IMR-90 (cell line): Measurements from ENCODE around the gene B4GALT7. TPM values are rescaled to one million over a fixed set of nuclear protein-coding genes. Genes with fewer than 3 reads are reported as not detected.

Experiments used
- ATAC-seq: fragments of 200-7000 bp; cut with Tn5 transposase; 2 replicates; pipeline ENCODE4 v1.9.1; 2020; ENCODE audit warnings: low read depth, mild to moderate bottlenecking, moderate library complexity
- BruUV-seq: library from RNA; stranded (reverse); fragments of 400-500 nt; replicated peaks from 2 replicates; lab custom pipeline; 2021; lab: Mats Ljungman, UMichigan
- CTCF ChIA-PET: fragments of 300-600 bp; formaldehyde crosslinking; extraction: SDS; loops from one replicate; lab custom pipeline; 2021; ENCODE audit warnings: antibody characterized with exemption; lab: Yijun Ruan, JAX
- POLR2A ChIA-PET: fragments of 300-600 bp; sonication (Branson Sonifier 250); formaldehyde crosslinking; loops from one replicate; lab custom pipeline; 2022; ENCODE audit warnings: antibody characterized with exemption; ENCODE audit not compliant: unreplicated experiment; lab: Charles Lee
- DNase-seq: peaks from one replicate; pipeline ENCODE4 v3.0.0; 2013
- H2AFZ ChIP-seq: replicated peaks from 2 replicates; pipeline ENCODE3; 2013; ENCODE audit warnings: low read length, mild to moderate bottlenecking; ENCODE audit not compliant: poor library complexity
- H2AK5ac ChIP-seq: 2 replicates; pipeline ENCODE4 v1.6.1; 2013; ENCODE audit warnings: low read depth, low read length, inconsistent platforms
- H2AK9ac ChIP-seq: replicated peaks from 2 replicates; pipeline ENCODE3; 2013; ENCODE audit warnings: mild to moderate bottlenecking, low read depth, low read length, moderate library complexity; ENCODE audit not compliant: poor library complexity
- H2BK120ac ChIP-seq: 2 replicates; pipeline ENCODE4 v1.6.1; 2013; ENCODE audit warnings: low read depth, low read length, inconsistent platforms
- H2BK15ac ChIP-seq: 3 replicates; pipeline ENCODE4 v1.6.1; 2013; ENCODE audit warnings: low read depth, low read length, inconsistent platforms
- H2BK20ac ChIP-seq: 2 replicates; pipeline ENCODE4 v1.6.1; 2013; ENCODE audit warnings: low read depth, mild to moderate bottlenecking, inconsistent platforms, low read length, moderate library complexity
- H2BK5ac ChIP-seq: 2 replicates; pipeline ENCODE4 v1.6.1; 2013; ENCODE audit warnings: mild to moderate bottlenecking, low read depth, low read length, inconsistent platforms; ENCODE audit not compliant: poor library complexity, severe bottlenecking
- H3K14ac ChIP-seq: replicated peaks from 2 replicates; pipeline ENCODE4 v1.6.1; 2013; ENCODE audit warnings: low read depth, low read length, inconsistent platforms
- H3K18ac ChIP-seq: 2 replicates; pipeline ENCODE4 v1.6.1; 2013; ENCODE audit warnings: low read depth, low read length, control low read depth
- H3K23ac ChIP-seq: 2 replicates; pipeline ENCODE4 v1.6.1; 2013; ENCODE audit warnings: low read depth, low read length, inconsistent platforms
- H3K27ac ChIP-seq: 2 replicates; pipeline ENCODE4 v1.5.1; 2013; ENCODE audit warnings: mild to moderate bottlenecking, control low read depth, low read length; ENCODE audit not compliant: insufficient read depth
- H3K27me3 ChIP-seq: 2 replicates; pipeline ENCODE4 v1.6.1; 2013; ENCODE audit warnings: low read length; ENCODE audit not compliant: control insufficient read depth, insufficient read depth
- H3K36me3 ChIP-seq: 2 replicates; pipeline ENCODE4 v1.6.1; 2013; ENCODE audit warnings: low read length, mixed read lengths; ENCODE audit not compliant: control insufficient read depth, insufficient read depth
- H3K4ac ChIP-seq: 2 replicates; pipeline ENCODE4 v1.6.1; 2013; ENCODE audit warnings: low read depth, low read length, inconsistent platforms
- H3K4me1 ChIP-seq: 2 replicates; pipeline ENCODE4 v1.6.1; 2013; ENCODE audit warnings: low read length, mixed read lengths; ENCODE audit not compliant: control insufficient read depth, insufficient read depth
- H3K4me2 ChIP-seq: 2 replicates; pipeline ENCODE4 v1.6.1; 2013; ENCODE audit warnings: low read depth, mild to moderate bottlenecking, control low read depth, low read length, moderate library complexity
- H3K4me3 ChIP-seq: 2 replicates; pipeline ENCODE4 v1.5.1; 2013; ENCODE audit warnings: low read depth, mild to moderate bottlenecking, control low read depth, low read length, moderate library complexity; ENCODE audit not compliant: insufficient read depth
- H3K56ac ChIP-seq: 2 replicates; pipeline ENCODE4 v1.6.1; 2013; ENCODE audit warnings: low read length, inconsistent platforms; ENCODE audit not compliant: insufficient read depth; ENCODE audit errors: extremely low read depth
- H3K79me1 ChIP-seq, 2 experiments: 2 replicates each; pipeline ENCODE4 v1.6.1; 2013; ENCODE audit warnings: low read length in 2 of 2, inconsistent platforms in 1 of 2, low read depth in 1 of 2
- H3K9ac ChIP-seq: 2 replicates; pipeline ENCODE4 v1.6.1; 2013; ENCODE audit warnings: low read depth, low read length, control low read depth
- H3K9me1 ChIP-seq: 2 replicates; pipeline ENCODE4 v1.6.1; 2013; ENCODE audit warnings: low read length, inconsistent platforms; ENCODE audit not compliant: insufficient read depth
- H3K9me3 ChIP-seq: 2 replicates; pipeline ENCODE4 v1.6.1; 2013; ENCODE audit warnings: low read length; ENCODE audit not compliant: control insufficient read depth, insufficient read depth
- H4K20me1 ChIP-seq: 2 replicates; pipeline ENCODE4 v1.6.1; 2013; ENCODE audit warnings: low read length, inconsistent platforms; ENCODE audit not compliant: insufficient read depth
- H4K5ac ChIP-seq: 2 replicates; pipeline ENCODE4 v1.6.1; 2013; ENCODE audit warnings: mild to moderate bottlenecking, low read depth, low read length, control low read depth
- H4K8ac ChIP-seq, 2 experiments: 2 replicates each; pipeline ENCODE4 v1.6.1; 2013; ENCODE audit warnings: low read depth in 2 of 2, low read length in 2 of 2, control low read depth in 1 of 2, inconsistent platforms in 1 of 2
- H4K91ac ChIP-seq: 2 replicates; pipeline ENCODE4 v1.6.1; 2013; ENCODE audit warnings: low read depth, low read length, inconsistent platforms; ENCODE audit not compliant: insufficient read depth
- BHLHE40 ChIP-seq: fragments of 150-350 bp; IDR thresholded peaks from 2 replicates; pipeline ENCODE4 v1.6.1; 2016; ENCODE audit warnings: mild to moderate bottlenecking, low read depth, low read length
- CEBPB ChIP-seq: IDR thresholded peaks from 2 replicates; pipeline ENCODE4 v1.6.1; 2012; ENCODE audit warnings: low read depth, low read length, improper control_type of control experiment
- CHD1 ChIP-seq: IDR thresholded peaks from 2 replicates; pipeline ENCODE4 v1.6.1; 2012; ENCODE audit warnings: low read depth, low read length, improper control_type of control experiment
- CTCF ChIP-seq: conservative IDR thresholded peaks from 2 replicates; pipeline ENCODE4 v1.5.1; 2012; ENCODE audit warnings: mild to moderate bottlenecking, low read depth, low read length, improper control_type of control experiment
- FOS ChIP-seq: fragments of 150-350 bp; IDR thresholded peaks from 2 replicates; pipeline ENCODE4 v1.6.1; 2016; ENCODE audit warnings: low read depth, low read length
- MAFK ChIP-seq: IDR thresholded peaks from 2 replicates; pipeline ENCODE4 v1.6.1; 2012; ENCODE audit warnings: low read depth, low read length, improper control_type of control experiment
- MAZ ChIP-seq: IDR thresholded peaks from 2 replicates; pipeline ENCODE4 v1.6.1; 2012; ENCODE audit warnings: low read depth, mild to moderate bottlenecking, low read length, improper control_type of control experiment, moderate library complexity, borderline replicate concordance
- MXI1 ChIP-seq: IDR thresholded peaks from 2 replicates; pipeline ENCODE4 v1.6.1; 2012; ENCODE audit warnings: low read depth, mild to moderate bottlenecking, low read length, moderate library complexity, borderline replicate concordance
- NFE2L2 ChIP-seq: fragments of 150-350 bp; IDR thresholded peaks from 2 replicates; pipeline ENCODE4 v1.6.1; 2016; ENCODE audit warnings: low read depth, mild to moderate bottlenecking, low read length
- POLR2A ChIP-seq: IDR thresholded peaks from 2 replicates; pipeline ENCODE4 v1.6.1; 2012; ENCODE audit warnings: mild to moderate bottlenecking, low read depth, low read length
- RAD21 ChIP-seq: IDR thresholded peaks from 2 replicates; pipeline ENCODE4 v1.6.1; 2012; ENCODE audit warnings: low read length, improper control_type of control experiment
- RCOR1 ChIP-seq: IDR thresholded peaks from 2 replicates; pipeline ENCODE4 v1.6.1; 2012; ENCODE audit warnings: mild to moderate bottlenecking, low read length, improper control_type of control experiment; ENCODE audit not compliant: insufficient replicate concordance
- RFX5 ChIP-seq: IDR thresholded peaks from 2 replicates; pipeline ENCODE4 v1.8.0; 2012; ENCODE audit warnings: low read depth, mild to moderate bottlenecking, low read length, moderate library complexity
- SMC3 ChIP-seq: fragments of 150-350 bp; IDR thresholded peaks from 2 replicates; pipeline ENCODE4 v1.6.1; 2016; ENCODE audit warnings: low read depth, mild to moderate bottlenecking, antibody characterized with exemption, low read length, moderate library complexity
- WGBS, 2 experiments: methylation state at CpG; one replicate each; pipeline versions ENCODE4 v1.1.5 to v1.1.7; 2013; ENCODE audit warnings: missing lambda C conversion rate in 2 of 2; ENCODE audit not compliant: insufficient read length in 1 of 2; ENCODE audit errors: extremely low coverage in 2 of 2; 5-methylcytosine and 5-hydroxymethylcytosine counted together
- dilution Hi-C: fragments of 300-500 bp; cut with HindIII; formaldehyde crosslinking; loops from one replicate; pipeline ENCODE4 v1.14.3; 2018; ENCODE audit warnings: low sequenced_read_pairs; ENCODE audit not compliant: unreplicated experiment
- in situ Hi-C: fragments of 300-500 bp; cut with MboI; formaldehyde crosslinking; loops from 3 replicates; pipeline ENCODE4 v1.14.3; 2019; ENCODE audit warnings: low sequenced_read_pairs, inconsistent platforms, mixed read lengths
- intact Hi-C: fragments of 100-400 bp; cut with micrococcal nuclease; formaldehyde crosslinking; loops from 2 replicates; pipeline ENCODE4 v1.10.0; 2022
- polyA plus RNA-seq, 3 experiments: library from polyadenylated mRNA; depleted of rRNA; stranded (reverse); fragments of >200 nt; gene quantifications; 2 replicates each; pipeline ENCODE4 v1.2.3, GENCODE V29; 2012; ENCODE audit warnings: low replicate concordance in 1 of 3
- total RNA-seq: library from RNA; depleted of rRNA; stranded (reverse); fragments of >200 nt; gene quantifications from 2 replicates; pipeline ENCODE4 v1.2.3, GENCODE V29; 2012
- TF ChIP-seq, protein P1 (sequence below): fragments of 150-350 bp; IDR thresholded peaks from 2 replicates; pipeline ENCODE4 v1.6.1; 2017; ENCODE audit warnings: mild to moderate bottlenecking, antibody characterized with exemption, low read length, low read depth
- TF ChIP-seq, protein P2 (sequence below): fragments of 150-350 bp; IDR thresholded peaks from 2 replicates; pipeline ENCODE4 v1.6.1; 2016; ENCODE audit warnings: low read depth, mild to moderate bottlenecking, low read length, moderate library complexity, borderline replicate concordance

B4GALT7 gene
- total and polyA plus RNA-seq, 2 of the 4 experiments (the other 2 are of a cell fraction): 29.2 to 79.6 TPM

DNA sequence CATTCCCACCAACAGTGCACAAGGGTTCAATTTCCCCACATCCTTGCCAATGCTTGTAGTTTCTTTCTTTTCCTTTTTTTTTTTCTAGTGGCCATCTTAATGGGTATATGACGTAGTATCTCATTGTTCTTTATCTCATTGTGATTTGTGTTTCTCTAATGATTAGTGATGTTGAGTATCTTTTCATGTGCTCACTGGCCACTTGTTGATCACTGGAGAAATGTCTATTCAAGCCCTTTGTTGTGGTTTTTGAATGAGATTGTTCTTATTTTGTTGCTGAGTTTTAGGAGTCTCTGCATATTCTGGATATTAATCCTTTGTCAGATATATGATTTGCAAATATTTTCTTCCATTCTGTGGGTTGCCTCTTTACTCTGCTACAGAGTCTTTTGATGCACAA lies 9.5 kb upstream of the B4GALT7 start:
- Histone ChIP-seq H4K5ac (no peak overlapping the region), H3K23ac (no peak overlapping the region), H2BK5ac (no peak overlapping the region), H2AK9ac (no peak overlapping the region), H2BK20ac (no peak overlapping the region), H3K27me3 (no peaks in the 10 kb centered on the region; the same call in none of the 2 replicates), H4K91ac (no peak overlapping the region), H3K27ac (no peak overlapping the region), H3K9me1 (peaks cover 19% of the 10 kb centered on the region), H3K79me1 (peaks cover 15 to 32% of the 10 kb centered on the region in 2 experiments), H3K9ac (no peak overlapping the region), H3K4ac (no peak overlapping the region), H4K8ac (no peak overlapping the region), H3K18ac (no peak overlapping the region), H3K9me3 (no peaks in the 10 kb centered on the region), H3K4me1 (peaks cover 3% of the 10 kb centered on the region; the same call in 1 of the 2 replicates), H4K20me1 (peaks cover 8% of the 10 kb centered on the region; the same call in 1 of the 2 replicates), H3K14ac (no peak overlapping the region), H2AK5ac (no peak overlapping the region), H2BK120ac (no peak overlapping the region), H3K56ac (no peak overlapping the region), H3K36me3 (peaks cover 20% of the 10 kb centered on the region), H3K4me2 (no peak overlapping the region), H3K4me3 (no peak overlapping the region), H2BK15ac (no peak overlapping the region), H2AFZ (no peak overlapping the region)
- ChIA-PET CTCF (no interaction called here), POLR2A (no interaction called here)
- dilution Hi-C loops: no loop called here
- ATAC-seq (no peak), DNase-seq (no peak)
- intact Hi-C loops: no loop called here
- TF ChIP-seq RAD21 (no peak), MAFK (no peak), POLR2A (no peak), FOS (no peak), CHD1 (no peak), MAZ (no peak), RCOR1 (no peak), MXI1 (no peak), CEBPB (no peak), SMC3 (no peak), CTCF (no peak), NFE2L2 (no peak), RFX5 (no peak), BHLHE40 (no peak)
- TF ChIP-seq, protein P1, sequence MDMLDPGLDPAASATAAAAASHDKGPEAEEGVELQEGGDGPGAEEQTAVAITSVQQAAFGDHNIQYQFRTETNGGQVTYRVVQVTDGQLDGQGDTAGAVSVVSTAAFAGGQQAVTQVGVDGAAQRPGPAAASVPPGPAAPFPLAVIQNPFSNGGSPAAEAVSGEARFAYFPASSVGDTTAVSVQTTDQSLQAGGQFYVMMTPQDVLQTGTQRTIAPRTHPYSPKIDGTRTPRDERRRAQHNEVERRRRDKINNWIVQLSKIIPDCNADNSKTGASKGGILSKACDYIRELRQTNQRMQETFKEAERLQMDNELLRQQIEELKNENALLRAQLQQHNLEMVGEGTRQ: no peak
- TF ChIP-seq, protein P2, sequence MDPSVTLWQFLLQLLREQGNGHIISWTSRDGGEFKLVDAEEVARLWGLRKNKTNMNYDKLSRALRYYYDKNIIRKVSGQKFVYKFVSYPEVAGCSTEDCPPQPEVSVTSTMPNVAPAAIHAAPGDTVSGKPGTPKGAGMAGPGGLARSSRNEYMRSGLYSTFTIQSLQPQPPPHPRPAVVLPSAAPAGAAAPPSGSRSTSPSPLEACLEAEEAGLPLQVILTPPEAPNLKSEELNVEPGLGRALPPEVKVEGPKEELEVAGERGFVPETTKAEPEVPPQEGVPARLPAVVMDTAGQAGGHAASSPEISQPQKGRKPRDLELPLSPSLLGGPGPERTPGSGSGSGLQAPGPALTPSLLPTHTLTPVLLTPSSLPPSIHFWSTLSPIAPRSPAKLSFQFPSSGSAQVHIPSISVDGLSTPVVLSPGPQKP: no peak
- BruUV-seq: no TSS peak
- no CpG with 5 or more reads among the region's 1 CpG for WGBS, 2 experiments
- in situ Hi-C loops: no loop called here
